Testis (tissue), 3 donors: ENCODE measurements around the gene FBXL3. TPM values are rescaled to one million over a fixed set of nuclear protein-coding genes. Genes with fewer than 3 reads are reported as not detected.

Source experiments
- DNase-seq: peaks from one replicate; pipeline ENCODE4 v3.0.0-alpha.2; 2019
- H3K27ac ChIP-seq, 2 donors: fragments of 200-600 bp; sonication (generic); one replicate each; pipeline ENCODE4 v1.5.1; 2019
- H3K27me3 ChIP-seq: fragments of 200-600 bp; sonication (generic); one replicate; pipeline ENCODE4 v1.5.1; 2019
- H3K36me3 ChIP-seq: fragments of 200-600 bp; sonication (generic); one replicate; pipeline ENCODE4 v1.5.1; 2017; ENCODE audit warnings: low read depth; ENCODE audit errors: missing control alignments
- H3K4me1 ChIP-seq: fragments of 200-600 bp; sonication (generic); one replicate; pipeline ENCODE4 v1.5.1; 2019
- H3K4me3 ChIP-seq, 2 donors: fragments of 200-600 bp; sonication (generic); one replicate each; pipeline ENCODE4 v1.5.1; 2017 to 2019
- H3K9me3 ChIP-seq: fragments of 200-600 bp; sonication (generic); one replicate; pipeline ENCODE4 v1.5.1; 2017
- POLR2A ChIP-seq: fragments of 450-650 bp; IDR thresholded peaks from one replicate; pipeline ENCODE4 v1.6.1; 2017; ENCODE audit warnings: antibody characterized with exemption, mild to moderate bottlenecking, moderate library complexity
- WGBS, 2 donors: methylation state at CpG; one replicate each; pipeline ENCODE4 v1.1.5; 2018; 5-methylcytosine and 5-hydroxymethylcytosine counted together
- intact Hi-C: fragments of 100-400 bp; cut with DNase I; formaldehyde crosslinking; loops from one replicate; pipeline ENCODE4 v1.15.1; 2023; ENCODE audit warnings: low total_unique reads
- polyA plus RNA-seq: library from polyadenylated mRNA; stranded (reverse); fragments of 350-450 nt; fragmentation: Illumina TruSeq; extraction: RNeasy Lipid Tissue Mini Kit (QIAGEN cat#74804); gene quantifications from one replicate; pipeline ENCODE4 v1.2.3, GENCODE V29; 2014; ENCODE audit warnings: low read depth, low replicate concordance; ENCODE audit not compliant: insufficient read depth
- total RNA-seq, 2 donors: library from RNA; depleted of rRNA; stranded (reverse); fragments of >200 nt; gene quantifications; one replicate each; pipeline ENCODE4 v1.2.3, GENCODE V29; 2016
- TF ChIP-seq, protein P1 (sequence below), 3 experiments: fragments of 450-650 bp in 2 of 3; fragments of 200-600 bp in 1 of 3; sonication (generic) in 1 of 3; IDR thresholded peaks; one replicate each; pipeline ENCODE4 v1.5.1; 2016 to 2019; ENCODE audit warnings: antibody characterized with exemption in 3 of 3, mild to moderate bottlenecking in 2 of 3, moderate library complexity in 1 of 3

Gene FBXL3
- total and polyA plus RNA-seq, 3 donors from 2014 or later: 51.0 to 111 (median 84.0) TPM

DNA sequence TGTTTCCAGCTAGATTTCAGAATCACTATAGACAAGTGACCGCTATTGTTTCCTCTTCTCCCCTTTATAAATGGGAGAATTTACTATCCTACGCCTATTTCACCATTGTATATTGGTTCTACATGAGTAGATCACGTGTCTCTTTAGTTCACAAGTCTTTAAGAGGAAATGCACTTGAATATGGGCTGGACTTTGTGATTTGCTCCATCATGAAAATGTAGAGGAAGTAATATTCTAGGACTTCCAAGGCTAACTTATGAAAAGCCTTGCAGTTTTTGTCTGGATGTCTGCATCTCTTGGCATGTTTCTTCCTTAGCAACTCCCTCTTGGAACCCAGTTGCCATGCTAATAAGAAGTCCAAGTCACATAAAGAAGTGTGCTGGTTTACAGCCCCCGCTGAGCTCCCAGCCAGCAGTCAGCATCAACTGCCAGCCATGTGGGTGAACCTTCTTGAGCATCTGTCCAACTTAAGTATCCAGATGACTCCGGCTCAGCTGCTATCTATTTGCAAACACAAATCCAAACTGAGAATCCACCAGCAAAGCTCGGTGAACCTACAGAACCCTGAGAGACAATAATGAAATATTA is 4.8 kb upstream of the FBXL3 start:
- Histone ChIP-seq H3K9me3 (no peaks in the 10 kb centered on the region), H3K27me3 (no peaks in the 10 kb centered on the region), H3K27ac (no peak overlapping the region), H3K36me3 (no peaks in the 10 kb centered on the region), H3K4me1 (peaks cover 8% of the 10 kb centered on the region), H3K4me3 (no peak overlapping the region)
- WGBS, 2 donors: 94 to 96% methylated on average over 6 of the region's 6 CpGs
- TF ChIP-seq POLR2A: no peak
- TF ChIP-seq, protein P1, sequence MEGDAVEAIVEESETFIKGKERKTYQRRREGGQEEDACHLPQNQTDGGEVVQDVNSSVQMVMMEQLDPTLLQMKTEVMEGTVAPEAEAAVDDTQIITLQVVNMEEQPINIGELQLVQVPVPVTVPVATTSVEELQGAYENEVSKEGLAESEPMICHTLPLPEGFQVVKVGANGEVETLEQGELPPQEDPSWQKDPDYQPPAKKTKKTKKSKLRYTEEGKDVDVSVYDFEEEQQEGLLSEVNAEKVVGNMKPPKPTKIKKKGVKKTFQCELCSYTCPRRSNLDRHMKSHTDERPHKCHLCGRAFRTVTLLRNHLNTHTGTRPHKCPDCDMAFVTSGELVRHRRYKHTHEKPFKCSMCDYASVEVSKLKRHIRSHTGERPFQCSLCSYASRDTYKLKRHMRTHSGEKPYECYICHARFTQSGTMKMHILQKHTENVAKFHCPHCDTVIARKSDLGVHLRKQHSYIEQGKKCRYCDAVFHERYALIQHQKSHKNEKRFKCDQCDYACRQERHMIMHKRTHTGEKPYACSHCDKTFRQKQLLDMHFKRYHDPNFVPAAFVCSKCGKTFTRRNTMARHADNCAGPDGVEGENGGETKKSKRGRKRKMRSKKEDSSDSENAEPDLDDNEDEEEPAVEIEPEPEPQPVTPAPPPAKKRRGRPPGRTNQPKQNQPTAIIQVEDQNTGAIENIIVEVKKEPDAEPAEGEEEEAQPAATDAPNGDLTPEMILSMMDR (IDR thresholded peaks at IDR 0.05): no peak
- intact Hi-C loops: no loop called here
- no peak for DNase-seq

DNA sequence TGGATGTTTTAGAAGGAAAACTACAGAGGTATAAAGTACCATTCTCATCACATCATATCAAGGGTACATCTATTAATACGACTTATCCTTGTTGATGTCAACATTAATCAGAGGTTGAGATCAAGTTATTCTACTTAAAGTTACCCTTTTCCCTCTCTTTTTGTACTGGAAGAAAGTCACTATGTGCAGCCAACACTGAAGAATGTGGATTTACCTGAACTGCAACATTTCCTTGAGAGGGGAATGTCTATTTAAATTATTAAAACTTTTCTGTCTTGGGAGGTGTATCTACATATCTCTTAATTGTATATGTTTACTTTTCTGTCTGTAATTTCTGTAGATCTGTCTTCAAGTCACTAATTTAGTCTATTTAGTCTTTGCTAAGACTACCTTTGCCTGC is 2.5 kb upstream of the FBXL3 start:
- intact Hi-C loops: no loop called here
- 92 to 96% methylated on average over 1 of the region's 1 CpG for WGBS, 2 donors
- Histone ChIP-seq H3K9me3 (no peaks in the 10 kb centered on the region), H3K4me3 (no peak overlapping the region), H3K27ac (no peak overlapping the region), H3K36me3 (no peaks in the 10 kb centered on the region), H3K27me3 (no peaks in the 10 kb centered on the region), H3K4me1 (peaks cover 7% of the 10 kb centered on the region)
- TF ChIP-seq, protein P1 (IDR thresholded peaks at IDR 0.05): no peak
- TF ChIP-seq POLR2A: no peak
- no peak for DNase-seq

DNA sequence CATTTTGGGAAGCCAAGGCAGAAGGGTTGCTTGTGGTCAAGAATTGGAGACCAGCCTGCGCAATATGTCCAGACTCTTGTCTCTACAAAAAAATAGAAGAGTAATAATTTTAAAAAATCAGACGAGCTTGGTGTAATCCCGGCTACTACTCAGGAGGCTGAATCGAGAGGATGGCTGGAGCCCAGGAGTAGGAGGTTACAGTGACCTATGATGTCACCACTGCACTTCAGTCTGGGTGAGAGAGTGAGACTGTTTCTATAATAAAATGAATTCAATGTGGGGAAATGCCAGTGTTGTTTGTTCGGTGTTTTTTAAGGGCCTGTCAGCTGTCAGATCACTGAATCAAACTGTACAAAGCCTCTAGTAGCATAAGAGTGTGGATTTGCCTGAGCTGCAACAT is 1.2 kb upstream of the FBXL3 start:
- no peaks in the 10 kb centered on the region for H3K27me3 ChIP-seq
- H3K4me1 ChIP-seq: peaks cover 19% of the 10 kb centered on the region
- peak overlapping the region; percentile 97 to 100 for H3K27ac ChIP-seq
- no peaks in the 10 kb centered on the region for H3K9me3 ChIP-seq
- TF ChIP-seq POLR2A: no peak
- TF ChIP-seq, protein P1 (IDR thresholded peaks at IDR 0.05): no peak
- WGBS, 2 donors: 24 to 25% methylated on average over 5 of the region's 5 CpGs
- H3K36me3 ChIP-seq: no peaks in the 10 kb centered on the region
- DNase-seq: peak; percentile 71
- H3K4me3 ChIP-seq: peak overlapping the region; percentile 98 to 99
- intact Hi-C loops: no loop called here

DNA sequence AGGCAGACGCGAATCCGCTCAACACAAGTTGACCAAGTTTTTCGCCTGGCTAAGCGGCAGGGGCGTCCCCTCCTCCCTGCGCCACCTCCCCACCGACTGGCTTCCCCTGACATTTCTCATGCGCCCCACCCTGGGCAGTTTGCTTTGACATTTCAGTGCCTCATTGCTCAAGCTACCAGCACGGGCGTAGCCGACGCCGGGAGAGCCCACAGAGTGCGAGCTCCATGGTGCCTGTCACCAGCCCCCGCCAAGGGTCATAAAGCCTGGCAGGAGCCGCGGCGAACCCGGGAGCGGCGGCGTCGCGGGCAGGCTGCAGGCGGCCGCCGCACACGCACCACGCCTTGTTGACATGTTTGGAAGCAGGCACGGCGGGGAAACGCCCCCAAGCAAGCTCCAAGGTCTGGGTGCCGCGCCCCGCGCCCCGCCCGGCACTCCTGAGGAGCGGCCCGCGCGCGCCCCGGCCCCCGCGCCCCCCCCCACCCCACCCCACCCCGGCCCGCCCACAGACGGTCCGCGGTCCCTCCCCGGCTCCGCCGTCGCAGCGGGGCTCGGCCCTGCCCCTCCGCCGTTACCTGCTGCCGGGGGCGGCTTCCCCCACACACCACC is 601 bp downstream of the FBXL3 start:
- WGBS, 2 donors: 0 to 1% methylated on average over 9 to 59 of the region's 62 CpGs
- TF ChIP-seq POLR2A: no peak
- TF ChIP-seq, protein P1 (IDR thresholded peaks at IDR 0.05): no peak
- peak overlapping the region; percentile 97 to 100 for H3K27ac ChIP-seq
- intact Hi-C loops: no loop called here
- no peaks in the 10 kb centered on the region for H3K27me3 ChIP-seq
- H3K4me3 ChIP-seq: peak overlapping the region; percentile 98 to 99
- no peaks in the 10 kb centered on the region for H3K36me3 ChIP-seq
- peaks cover 31% of the 10 kb centered on the region for H3K4me1 ChIP-seq
- H3K9me3 ChIP-seq: no peaks in the 10 kb centered on the region
- DNase-seq: peak; percentile 91

DNA sequence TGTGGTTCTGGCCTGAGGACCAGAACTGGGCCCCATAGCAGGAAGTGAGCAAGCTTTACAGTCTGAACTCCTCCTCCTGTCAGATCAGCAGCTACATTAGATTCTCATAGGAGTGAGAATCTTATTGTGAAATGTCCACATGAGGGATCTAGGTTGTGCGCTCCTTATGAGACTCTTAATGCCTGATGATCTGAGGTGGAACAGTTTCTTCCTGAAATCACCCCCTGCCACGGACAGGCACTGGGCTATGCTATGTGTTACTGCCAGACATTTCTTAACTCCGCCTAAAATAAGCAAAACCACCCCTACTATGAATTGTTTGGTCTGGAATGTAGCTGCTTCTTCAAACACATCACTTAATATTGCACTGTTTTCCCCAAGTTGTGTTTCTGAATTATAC is 4.6 kb downstream of the FBXL3 start:
- no peak overlapping the region for H3K4me3 ChIP-seq
- peak overlapping the region; percentile 59 to 100 for H3K27ac ChIP-seq
- no peaks in the 10 kb centered on the region for H3K9me3 ChIP-seq
- no peak for TF ChIP-seq POLR2A
- TF ChIP-seq, protein P1 (IDR thresholded peaks at IDR 0.05): no peak
- intact Hi-C loops: no loop called here
- no peaks in the 10 kb centered on the region for H3K27me3 ChIP-seq
- 33 to 47% methylated on average over 3 of the region's 3 CpGs for WGBS, 2 donors
- no peaks in the 10 kb centered on the region for H3K36me3 ChIP-seq
- no peak for DNase-seq
- peaks cover 39% of the 10 kb centered on the region for H3K4me1 ChIP-seq
